H9 (cell line): Measurements from ENCODE around the gene SPAM1. TPM values are rescaled to one million over a fixed set of nuclear protein-coding genes. Genes with fewer than 3 reads are reported as not detected.

Experiments used
- DNase-seq: peaks from one replicate; pipeline ENCODE4 v3.0.0-alpha.2; 2017
- H2AFZ ChIP-seq: one replicate; pipeline ENCODE4 v1.6.1; 2013; ENCODE audit warnings: mild to moderate bottlenecking, low read length, control low read depth, moderate library complexity
- H2AK5ac ChIP-seq: 2 replicates; pipeline ENCODE4 v1.6.1; 2013; ENCODE audit warnings: low read length, control low read depth, mixed read lengths; ENCODE audit not compliant: insufficient read length
- H2BK120ac ChIP-seq: one replicate; pipeline ENCODE4 v1.6.1; 2013; ENCODE audit warnings: low read depth, mild to moderate bottlenecking, low read length, control low read depth, inconsistent platforms; ENCODE audit not compliant: poor library complexity, severe bottlenecking
- H2BK12ac ChIP-seq: 2 replicates; pipeline ENCODE4 v1.6.1; 2013; ENCODE audit warnings: low read length, control low read depth, mixed read lengths, low read depth; ENCODE audit not compliant: insufficient read length
- H2BK15ac ChIP-seq: 2 replicates; pipeline ENCODE4 v1.6.1; 2013; ENCODE audit warnings: low read depth, low read length, control low read depth
- H2BK20ac ChIP-seq: one replicate; pipeline ENCODE4 v1.6.1; 2013; ENCODE audit warnings: low read depth, mild to moderate bottlenecking, low read length, control low read depth, inconsistent platforms; ENCODE audit not compliant: poor library complexity, severe bottlenecking
- H2BK5ac ChIP-seq: 2 replicates; pipeline ENCODE4 v1.6.1; 2013; ENCODE audit warnings: low read length, control low read depth, mixed read lengths; ENCODE audit not compliant: insufficient read length
- H3K14ac ChIP-seq: 2 replicates; pipeline ENCODE4 v1.6.1; 2013; ENCODE audit warnings: low read length, control low read depth; ENCODE audit not compliant: insufficient read depth
- H3K18ac ChIP-seq: 2 replicates; pipeline ENCODE4 v1.6.1; 2013; ENCODE audit warnings: low read depth, mild to moderate bottlenecking, mixed read lengths, low read length, control low read depth; ENCODE audit not compliant: insufficient read length
- H3K23ac ChIP-seq: 2 replicates; pipeline ENCODE4 v1.6.1; 2013; ENCODE audit warnings: low read length, control low read depth, mixed read lengths, low read depth; ENCODE audit not compliant: insufficient read length
- H3K23me2 ChIP-seq: 2 replicates; pipeline ENCODE4 v1.6.1; 2013; ENCODE audit warnings: low read depth, mild to moderate bottlenecking, mixed read lengths, low read length, control low read depth; ENCODE audit not compliant: insufficient read length, poor library complexity, severe bottlenecking
- H3K27ac ChIP-seq: 2 replicates; pipeline ENCODE4 v1.5.1; 2013; ENCODE audit warnings: low read length, control low read depth, mixed read lengths, low read depth; ENCODE audit not compliant: insufficient read length
- H3K27me3 ChIP-seq: 2 replicates; pipeline ENCODE4 v1.6.1; 2013; ENCODE audit warnings: low read length, control low read depth, inconsistent platforms; ENCODE audit not compliant: insufficient read depth
- H3K4ac ChIP-seq: 2 replicates; pipeline ENCODE4 v1.6.1; 2013; ENCODE audit warnings: low read depth, mild to moderate bottlenecking, control low read depth, inconsistent platforms, low read length, moderate library complexity
- H3K4me1 ChIP-seq: 2 replicates; pipeline ENCODE4 v1.6.1; 2013; ENCODE audit warnings: low read length, control low read depth, inconsistent platforms; ENCODE audit not compliant: insufficient read depth
- H3K4me2 ChIP-seq: 2 replicates; pipeline ENCODE4 v1.6.1; 2013; ENCODE audit warnings: low read length, control low read depth, mixed read lengths; ENCODE audit not compliant: insufficient read length, insufficient read depth
- H3K56ac ChIP-seq: 2 replicates; pipeline ENCODE4 v1.6.1; 2013; ENCODE audit warnings: low read depth, mild to moderate bottlenecking, mixed read lengths, low read length, control low read depth; ENCODE audit not compliant: insufficient read length
- H3K79me1 ChIP-seq: 2 replicates; pipeline ENCODE4 v1.6.1; 2013; ENCODE audit warnings: low read depth, mild to moderate bottlenecking, moderate library complexity, low read length, control low read depth, inconsistent platforms; ENCODE audit not compliant: insufficient read depth, poor library complexity, severe bottlenecking
- H3K79me2 ChIP-seq: 2 replicates; pipeline ENCODE4 v1.6.1; 2013; ENCODE audit warnings: low read length, control low read depth, inconsistent platforms; ENCODE audit not compliant: insufficient read depth
- H3K9ac ChIP-seq: 2 replicates; pipeline ENCODE4 v1.6.1; 2013; ENCODE audit warnings: low read length, control low read depth, mixed read lengths; ENCODE audit not compliant: insufficient read length; ENCODE audit errors: extremely low read depth
- H3K9me3 ChIP-seq: one replicate; pipeline ENCODE4 v1.6.1; 2013; ENCODE audit warnings: low read depth, low read length, inconsistent platforms; ENCODE audit not compliant: control insufficient read depth
- H3T11ph ChIP-seq: one replicate; pipeline ENCODE4 v1.6.1; 2013; ENCODE audit warnings: mild to moderate bottlenecking, low read length, control low read depth, inconsistent platforms
- H4K20me1 ChIP-seq: one replicate; pipeline ENCODE4 v1.6.1; 2013; ENCODE audit not compliant: control insufficient read depth, insufficient read length, insufficient read depth
- H4K5ac ChIP-seq: 2 replicates; pipeline ENCODE4 v1.6.1; 2013; ENCODE audit warnings: low read depth, mild to moderate bottlenecking, mixed read lengths, low read length, control low read depth; ENCODE audit not compliant: insufficient read length
- H4K8ac ChIP-seq: replicated peaks from 2 replicates; pipeline ENCODE4 v1.6.1; 2013; ENCODE audit warnings: low read length, control low read depth, mixed read lengths, low read depth; ENCODE audit not compliant: insufficient read length
- H4K91ac ChIP-seq: 2 replicates; pipeline ENCODE4 v1.6.1; 2013; ENCODE audit warnings: low read depth, mild to moderate bottlenecking, moderate library complexity, mixed read lengths, low read length, control low read depth; ENCODE audit not compliant: insufficient read length
- H3K27ac Mint-ChIP-seq, 3 experiments: 2 replicates in 2 of 3; 3 replicates in 1 of 3; pipeline ENCODE4 v1.8.0; 2020 to 2021; ENCODE audit warnings: mixed read lengths in 3 of 3, mild to moderate bottlenecking in 1 of 3, moderate library complexity in 1 of 3
- H3K27me3 Mint-ChIP-seq: 2 replicates; pipeline ENCODE4 v1.8.0; 2021; ENCODE audit warnings: low read depth, mild to moderate bottlenecking, moderate library complexity, mixed read lengths
- H3K36me3 Mint-ChIP-seq, 3 experiments: 2 replicates in 2 of 3; 3 replicates in 1 of 3; pipeline ENCODE4 v1.8.0; 2020 to 2021; ENCODE audit warnings: low read depth in 3 of 3, mixed read lengths in 3 of 3; ENCODE audit not compliant: insufficient read depth in 1 of 3
- H3K4me1 Mint-ChIP-seq, 2 experiments: 2 replicates each; pipeline ENCODE4 v1.8.0; 2020; ENCODE audit warnings: mixed read lengths in 2 of 2
- H3K4me3 Mint-ChIP-seq, 2 experiments: 2 replicates in 1 of 2; 3 replicates in 1 of 2; pipeline ENCODE4 v1.8.0; 2020 to 2021; ENCODE audit warnings: mild to moderate bottlenecking in 2 of 2, mixed read lengths in 2 of 2, moderate library complexity in 1 of 2
- H3K9me3 Mint-ChIP-seq, 2 experiments: 2 replicates in 1 of 2; 3 replicates in 1 of 2; pipeline ENCODE4 v1.8.0; 2020; ENCODE audit warnings: mild to moderate bottlenecking in 2 of 2, mixed read lengths in 2 of 2, moderate library complexity in 1 of 2
- CTCF ChIP-seq: fragments of 200-600 bp; sonication (generic); conservative IDR thresholded peaks from 3 replicates; pipeline ENCODE4 v1.8.0; 2021; ENCODE audit warnings: antibody characterized with exemption, mild to moderate bottlenecking
- WGBS: extraction: QIAGEN DNeasy Blood & Tissue Kit; methylation state at CpG from one replicate; pipeline ENCODE4 v1.1.7; 2013; ENCODE audit warnings: missing lambda C conversion rate, low lambda C conversion rate, mixed read lengths; ENCODE audit not compliant: insufficient read length; ENCODE audit errors: extremely low coverage; 5-methylcytosine and 5-hydroxymethylcytosine counted together
- total RNA-seq: library from RNA; stranded (reverse); gene quantifications from 2 replicates; pipeline ENCODE4 v1.2.1, GENCODE V29; 2021

The SPAM1 gene
- total RNA-seq, 1 experiment from 2014 or later, result not detected

- Histone ChIP-seq H3K9ac (no peak overlapping the region), H2BK5ac (no peak overlapping the region), H2AK5ac (no peak overlapping the region), H4K20me1 (no peaks in the 10 kb centered on the region), H2BK12ac (no peak overlapping the region), H2BK120ac (no peak overlapping the region), H3K4ac (no peak overlapping the region), H2BK15ac (no peak overlapping the region), H3K23me2 (no peaks in the 10 kb centered on the region), H3K14ac (no peak overlapping the region), H3K9me3 (no peaks in the 10 kb centered on the region), H3K4me2 (no peak overlapping the region), H3K23ac (no peak overlapping the region), H2AFZ (no peak overlapping the region), H4K5ac (no peak overlapping the region), H2BK20ac (no peak overlapping the region), H3K27me3 (no peaks in the 10 kb centered on the region), H3K18ac (no peak overlapping the region), H4K8ac (no peak overlapping the region), H3T11ph (no peak overlapping the region), H3K79me1 (no peaks in the 10 kb centered on the region), H3K4me1 (peaks cover 2% of the 10 kb centered on the region; the same call in 1 of the 2 replicates), H3K27ac (no peak overlapping the region), H4K91ac (no peak overlapping the region), H3K79me2 (no peaks in the 10 kb centered on the region), H3K56ac (no peak overlapping the region)
- H3K4me1 Mint-ChIP-seq, result peaks cover 9 to 10% of the 10 kb centered on the region in 2 experiments
- DNase-seq, result no peak
- WGBS, result no CpG with 5 or more reads among the region's 2 CpGs
- TF ChIP-seq CTCF, result no peak
- no peaks in the 10 kb centered on the region for H3K27me3 Mint-ChIP-seq
- H3K4me3 Mint-ChIP-seq, result no peak overlapping the region
- H3K27ac Mint-ChIP-seq, result no peak overlapping the region
- peaks cover 7 to 22% of the 10 kb centered on the region in 2 experiments for H3K9me3 Mint-ChIP-seq
- H3K36me3 Mint-ChIP-seq, result peaks cover 8 to 34% (median 10%) of the 10 kb centered on the region in 3 experiments
These were observed 11.3 kb downstream of the SPAM1 start for GRCh38 chr7:123936388-123936787.
